ENCODE data around the gene STXBP1.

DNA sequence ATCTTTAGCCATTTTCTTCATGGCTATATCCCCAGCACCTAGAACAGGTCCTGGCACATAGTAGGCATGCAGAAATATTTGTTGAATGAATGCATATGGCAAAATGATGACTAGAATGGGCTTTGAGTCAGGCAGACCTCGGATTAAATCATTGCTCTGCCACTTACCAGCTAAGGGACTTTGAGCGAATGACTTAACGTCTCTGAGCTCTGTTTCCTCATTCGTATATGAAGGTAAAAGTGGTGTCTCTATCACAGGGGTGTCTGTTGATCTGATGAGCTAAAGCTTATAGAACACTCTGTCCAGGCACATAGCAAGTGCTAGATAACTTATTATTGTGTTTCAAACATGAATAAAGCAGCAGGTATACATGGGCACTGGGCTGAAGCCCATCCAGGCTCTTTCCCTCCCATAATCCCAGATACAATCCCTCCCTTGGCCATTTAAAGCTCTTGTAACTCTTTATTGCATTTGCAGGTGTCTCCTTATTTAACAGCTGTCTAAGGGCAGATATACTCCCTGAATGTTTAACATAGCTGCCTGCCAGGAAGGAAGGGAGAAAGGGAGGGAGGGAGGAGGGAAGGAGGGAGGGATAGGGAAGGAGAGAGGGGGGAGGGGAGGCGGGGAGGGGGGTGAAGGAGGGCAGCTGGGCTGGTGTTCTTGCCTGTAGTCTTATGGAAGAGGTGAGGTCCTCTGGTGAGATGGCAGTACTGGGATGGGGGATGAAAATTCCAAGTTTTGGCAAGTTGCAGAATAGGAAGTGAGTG, 23.2 kb upstream of the STXBP1 start:
- TF ChIP-seq, protein P1, sequence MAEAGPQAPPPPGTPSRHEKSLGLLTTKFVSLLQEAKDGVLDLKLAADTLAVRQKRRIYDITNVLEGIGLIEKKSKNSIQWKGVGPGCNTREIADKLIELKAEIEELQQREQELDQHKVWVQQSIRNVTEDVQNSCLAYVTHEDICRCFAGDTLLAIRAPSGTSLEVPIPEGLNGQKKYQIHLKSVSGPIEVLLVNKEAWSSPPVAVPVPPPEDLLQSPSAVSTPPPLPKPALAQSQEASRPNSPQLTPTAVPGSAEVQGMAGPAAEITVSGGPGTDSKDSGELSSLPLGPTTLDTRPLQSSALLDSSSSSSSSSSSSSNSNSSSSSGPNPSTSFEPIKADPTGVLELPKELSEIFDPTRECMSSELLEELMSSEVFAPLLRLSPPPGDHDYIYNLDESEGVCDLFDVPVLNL (CRISPR knock-in tag; IDR thresholded peaks at IDR 0.05; ENCODE audit: low read depth), result no peak
- TF ChIP-seq POLR2A (conservative IDR thresholded peaks at IDR 0.05) (no peak), MTA3 (IDR thresholded peaks at IDR 0.05; ENCODE audit: borderline replicate concordance) (no peak), POLR3G (IDR thresholded peaks at IDR 0.05; ENCODE audit: extremely low read depth, insufficient read length, insufficient replicate concordance) (no peak), NFIC (IDR thresholded peaks at IDR 0.05) (no peak), RBBP5 (IDR thresholded peaks at IDR 0.05; ENCODE audit: borderline replicate concordance, insufficient read depth, low read length, poor library complexity, severe bottlenecking) (no peak), C11orf30 (IDR thresholded peaks at IDR 0.05; ENCODE audit: low read depth) (no peak), TAF1 (IDR thresholded peaks at IDR 0.05; ENCODE audit: control insufficient read depth, extremely low read depth, insufficient read depth, low read length, severe bottlenecking) (no peak), ZNF589 (CRISPR knock-in tag; IDR thresholded peaks at IDR 0.05; ENCODE audit: low read depth) (no peak)
- TF ChIP-seq, protein P2, sequence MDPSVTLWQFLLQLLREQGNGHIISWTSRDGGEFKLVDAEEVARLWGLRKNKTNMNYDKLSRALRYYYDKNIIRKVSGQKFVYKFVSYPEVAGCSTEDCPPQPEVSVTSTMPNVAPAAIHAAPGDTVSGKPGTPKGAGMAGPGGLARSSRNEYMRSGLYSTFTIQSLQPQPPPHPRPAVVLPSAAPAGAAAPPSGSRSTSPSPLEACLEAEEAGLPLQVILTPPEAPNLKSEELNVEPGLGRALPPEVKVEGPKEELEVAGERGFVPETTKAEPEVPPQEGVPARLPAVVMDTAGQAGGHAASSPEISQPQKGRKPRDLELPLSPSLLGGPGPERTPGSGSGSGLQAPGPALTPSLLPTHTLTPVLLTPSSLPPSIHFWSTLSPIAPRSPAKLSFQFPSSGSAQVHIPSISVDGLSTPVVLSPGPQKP (CRISPR knock-in tag; IDR thresholded peaks at IDR 0.05), result no peak
- TF ChIP-seq, protein P3, sequence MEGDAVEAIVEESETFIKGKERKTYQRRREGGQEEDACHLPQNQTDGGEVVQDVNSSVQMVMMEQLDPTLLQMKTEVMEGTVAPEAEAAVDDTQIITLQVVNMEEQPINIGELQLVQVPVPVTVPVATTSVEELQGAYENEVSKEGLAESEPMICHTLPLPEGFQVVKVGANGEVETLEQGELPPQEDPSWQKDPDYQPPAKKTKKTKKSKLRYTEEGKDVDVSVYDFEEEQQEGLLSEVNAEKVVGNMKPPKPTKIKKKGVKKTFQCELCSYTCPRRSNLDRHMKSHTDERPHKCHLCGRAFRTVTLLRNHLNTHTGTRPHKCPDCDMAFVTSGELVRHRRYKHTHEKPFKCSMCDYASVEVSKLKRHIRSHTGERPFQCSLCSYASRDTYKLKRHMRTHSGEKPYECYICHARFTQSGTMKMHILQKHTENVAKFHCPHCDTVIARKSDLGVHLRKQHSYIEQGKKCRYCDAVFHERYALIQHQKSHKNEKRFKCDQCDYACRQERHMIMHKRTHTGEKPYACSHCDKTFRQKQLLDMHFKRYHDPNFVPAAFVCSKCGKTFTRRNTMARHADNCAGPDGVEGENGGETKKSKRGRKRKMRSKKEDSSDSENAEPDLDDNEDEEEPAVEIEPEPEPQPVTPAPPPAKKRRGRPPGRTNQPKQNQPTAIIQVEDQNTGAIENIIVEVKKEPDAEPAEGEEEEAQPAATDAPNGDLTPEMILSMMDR (IDR thresholded peaks at IDR 0.05 in 2 of 3, conservative IDR thresholded peaks at IDR 0.05 in 1 of 3; ENCODE audit: insufficient read depth in 2 of 3, low read depth in 1 of 3, low read length in 3 of 3), result no peak

Data from K562 (cell line).